DND-41 (cell line): ENCODE data around the gene CNN3.

Experiments used
- ATAC-seq: fragments of 200-7000 bp; cut with Tn5 transposase; 3 replicates; pipeline ENCODE4 v1.9.1; 2021; ENCODE audit warnings: low read depth; ENCODE audit not compliant: insufficient read depth
- DNase-seq: peaks from one replicate; pipeline ENCODE4 v3.0.0-alpha.2; 2020
- H2AFZ ChIP-seq: 2 replicates; pipeline ENCODE4 v1.6.0; 2012; ENCODE audit warnings: low read depth, low read length
- H3K27ac ChIP-seq: 2 replicates; pipeline ENCODE4 v1.5.1; 2012; ENCODE audit warnings: low read length, inconsistent platforms
- H3K27me3 ChIP-seq: fragments of 200-600 bp; sonication (generic); 2 replicates; pipeline ENCODE4 v1.6.0; 2012; ENCODE audit warnings: low read length, mild to moderate bottlenecking, inconsistent platforms; ENCODE audit not compliant: insufficient read depth, poor library complexity
- H3K36me3 ChIP-seq: 2 replicates; pipeline ENCODE4 v1.5.1; 2012; ENCODE audit warnings: low read length, inconsistent platforms; ENCODE audit not compliant: insufficient read depth
- H3K4me1 ChIP-seq: 2 replicates; pipeline ENCODE4 v1.5.1; 2012; ENCODE audit warnings: mild to moderate bottlenecking, low read length; ENCODE audit not compliant: insufficient read depth
- H3K4me2 ChIP-seq: 2 replicates; pipeline ENCODE4 v1.6.0; 2012; ENCODE audit warnings: mild to moderate bottlenecking, moderate library complexity, low read length, inconsistent platforms; ENCODE audit not compliant: insufficient read depth
- H3K4me3 ChIP-seq, 2 experiments: fragments of 200-600 bp in 1 of 2; shearing (Covaris generic) in 1 of 2; 2 replicates each; pipeline ENCODE4 v1.5.1; 2012 to 2016; ENCODE audit warnings: inconsistent platforms in 2 of 2, low read length in 2 of 2, mild to moderate bottlenecking in 2 of 2, low read depth in 1 of 2, moderate library complexity in 1 of 2
- H3K79me2 ChIP-seq: 2 replicates; pipeline ENCODE4 v1.6.0; 2012; ENCODE audit warnings: low read length, inconsistent platforms; ENCODE audit not compliant: insufficient read depth
- H3K9ac ChIP-seq: 2 replicates; pipeline ENCODE4 v1.6.0; 2012; ENCODE audit warnings: low read depth, mild to moderate bottlenecking, inconsistent platforms, low read length, moderate library complexity
- H3K9me3 ChIP-seq: 2 replicates; pipeline ENCODE4 v1.5.1; 2012; ENCODE audit warnings: low read length, moderate library complexity, mild to moderate bottlenecking, inconsistent platforms; ENCODE audit not compliant: insufficient read depth, severe bottlenecking
- H4K20me1 ChIP-seq: 2 replicates; pipeline ENCODE4 v1.6.0; 2012; ENCODE audit warnings: low read length; ENCODE audit not compliant: insufficient read depth
- CTCF ChIP-seq: IDR thresholded peaks from 2 replicates; pipeline ENCODE4 v1.5.1; 2012; ENCODE audit warnings: borderline replicate concordance, low read length, moderate library complexity, mild to moderate bottlenecking; ENCODE audit not compliant: poor library complexity, severe bottlenecking; ENCODE audit errors: extremely low read depth
- EZH2 ChIP-seq: IDR thresholded peaks from 3 replicates; pipeline ENCODE4 v1.6.1; 2012; ENCODE audit warnings: borderline replicate concordance, low read depth, mild to moderate bottlenecking, moderate library complexity, low read length, inconsistent platforms; ENCODE audit not compliant: severe bottlenecking

CNN3 gene

DNA sequence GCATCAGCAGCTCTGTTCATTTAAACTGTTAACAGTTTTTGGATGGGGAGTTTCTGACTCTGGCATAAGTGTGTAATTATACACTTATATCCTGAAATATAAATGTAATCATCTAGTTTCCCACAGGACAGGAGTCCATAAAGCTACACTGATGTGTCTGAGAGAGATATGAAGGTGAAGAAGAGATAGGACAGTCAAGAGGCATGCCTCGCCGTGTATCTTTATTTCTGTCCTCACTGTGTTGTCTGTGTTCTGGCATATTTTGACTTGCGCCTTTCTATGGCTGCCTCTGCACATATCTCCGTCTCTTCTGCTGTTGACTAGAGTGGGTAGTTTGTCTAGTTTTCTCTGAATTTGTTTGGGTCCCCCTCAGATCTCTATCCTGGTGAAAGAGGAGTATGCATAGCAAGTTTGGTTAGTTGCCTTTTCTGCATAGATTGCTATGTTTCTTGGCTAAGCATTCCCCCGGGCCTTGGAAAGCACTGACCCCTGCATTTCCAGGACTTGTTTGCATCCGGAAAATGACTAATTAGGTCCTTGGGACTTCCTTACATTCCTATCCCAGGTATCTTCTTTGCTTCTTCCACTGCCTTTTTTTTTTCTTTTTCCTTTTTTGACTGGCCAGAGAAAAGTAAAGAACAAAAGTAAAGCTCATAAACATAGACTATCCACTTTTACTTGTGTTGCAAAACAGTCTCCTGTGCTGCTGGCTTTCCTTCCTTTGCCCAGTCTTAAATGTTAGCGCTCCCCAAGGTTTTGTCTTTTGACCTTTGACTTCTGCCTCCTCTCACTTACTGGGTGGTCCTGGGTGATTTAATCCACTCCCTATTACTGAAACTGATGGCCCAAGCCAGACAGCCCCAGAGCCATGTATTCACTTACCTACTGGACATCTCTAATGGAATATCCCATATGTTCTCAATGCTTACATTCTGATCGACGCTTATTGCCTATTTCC lies 27.6 kb upstream of the CNN3 start:
- H3K4me2 ChIP-seq = no peak overlapping the region
- H3K36me3 ChIP-seq = no peaks in the 10 kb centered on the region
- no peaks in the 10 kb centered on the region for H3K79me2 ChIP-seq
- DNase-seq = no peak
- no peak overlapping the region for H2AFZ ChIP-seq
- H3K9ac ChIP-seq = no peak overlapping the region
- ATAC-seq = no peak
- H3K4me3 ChIP-seq = no peak overlapping the region
- H3K9me3 ChIP-seq = no peaks in the 10 kb centered on the region
- H3K4me1 ChIP-seq = peaks cover 16% of the 10 kb centered on the region
- no peaks in the 10 kb centered on the region for H4K20me1 ChIP-seq
- H3K27me3 ChIP-seq = no peaks in the 10 kb centered on the region
- TF ChIP-seq CTCF (no peak), EZH2 (no peak)
- H3K27ac ChIP-seq = no peak overlapping the region

GRCh38 chr1:94953746-94954145 lies 26.8 kb upstream of the CNN3 start:
- H3K4me3 ChIP-seq = no peak overlapping the region
- H4K20me1 ChIP-seq = no peaks in the 10 kb centered on the region
- DNase-seq = no peak
- H3K9me3 ChIP-seq = no peaks in the 10 kb centered on the region
- H3K79me2 ChIP-seq = no peaks in the 10 kb centered on the region
- no peak for ATAC-seq
- peaks cover 17% of the 10 kb centered on the region for H3K4me1 ChIP-seq
- H3K9ac ChIP-seq = no peak overlapping the region
- no peaks in the 10 kb centered on the region for H3K27me3 ChIP-seq
- H3K36me3 ChIP-seq = no peaks in the 10 kb centered on the region
- no peak overlapping the region for H2AFZ ChIP-seq
- no peak overlapping the region for H3K27ac ChIP-seq
- no peak overlapping the region for H3K4me2 ChIP-seq
- TF ChIP-seq CTCF (no peak), EZH2 (no peak)

DNA sequence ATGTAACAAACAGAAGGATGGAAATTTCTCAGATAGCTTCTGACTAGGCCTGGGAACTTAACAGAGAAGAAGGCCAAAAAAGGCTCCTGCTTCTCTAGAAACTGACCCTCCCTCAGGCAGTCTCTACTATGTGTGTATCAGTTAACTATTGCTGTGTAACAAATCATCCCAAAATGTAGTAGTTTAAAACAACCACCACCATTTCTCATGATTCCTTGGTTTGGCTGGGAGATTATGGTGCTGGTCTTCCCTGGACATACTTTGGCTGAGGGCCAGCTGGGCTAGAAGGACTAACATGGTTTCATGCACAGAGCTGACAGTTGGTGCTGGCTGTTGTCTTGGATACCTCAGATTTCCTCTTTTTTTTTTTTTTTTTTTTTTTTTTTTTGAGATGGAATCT lies 26.2 kb upstream of the CNN3 start:
- Histone ChIP-seq H2AFZ (peak overlapping the region; percentile 36; the same call in 1 of the 2 replicates), H3K9ac (no peak overlapping the region), H3K36me3 (no peaks in the 10 kb centered on the region), H3K4me1 (peaks cover 17% of the 10 kb centered on the region), H3K9me3 (no peaks in the 10 kb centered on the region), H3K27me3 (no peaks in the 10 kb centered on the region), H3K27ac (no peak overlapping the region), H4K20me1 (no peaks in the 10 kb centered on the region), H3K4me2 (no peak overlapping the region), H3K4me3 (no peak overlapping the region), H3K79me2 (no peaks in the 10 kb centered on the region)
- DNase-seq (no peak), ATAC-seq (no peak)
- TF ChIP-seq EZH2 = no peak
- no peak for TF ChIP-seq CTCF
